ENCODE data around the gene FSD2.

FSD2 gene

GRCh38 chr15:82805994-82806406 is at the start of gene FSD2:
TSS of gene FSD2 (minus strand) at chr15:82806069. CDS start at chr15:82787390, 18,679 bp downstream.
- DNase-seq: no peak

- no peak for DNase-seq
Observed at GRCh38 chr15:82854554-82854953, 48.7 kb upstream of the FSD2 start.

- DNase-seq: peak; percentile 2
Observed at GRCh38 chr15:82852941-82853561, 47.2 kb upstream of the FSD2 start.

- no peak for DNase-seq
Observed at GRCh38 chr15:82851981-82852511, 46.2 kb upstream of the FSD2 start.

GRCh38 chr15:82851306-82851850 is 45.5 kb upstream of the FSD2 start:
- no peak for DNase-seq

- DNase-seq: peak; percentile 56
Observed at GRCh38 chr15:82850731-82851130, 44.9 kb upstream of the FSD2 start.

GRCh38 chr15:82849556-82850512 is 44.0 kb upstream of the FSD2 start:
- DNase-seq: no peak

- DNase-seq: no peak
Observed at GRCh38 chr15:82848241-82848993, 42.5 kb upstream of the FSD2 start.

GRCh38 chr15:82847703-82848102 is 41.8 kb upstream of the FSD2 start:
- no peak for DNase-seq

GRCh38 chr15:82846621-82847020 is 40.8 kb upstream of the FSD2 start:
- no peak for DNase-seq

GRCh38 chr15:82845686-82846085 is 39.8 kb upstream of the FSD2 start:
- DNase-seq: no peak

- DNase-seq: no peak
Observed at GRCh38 chr15:82843566-82843965, 37.7 kb upstream of the FSD2 start.

- DNase-seq: no peak
Observed at GRCh38 chr15:82840166-82840565, 34.3 kb upstream of the FSD2 start.

- DNase-seq: no peak
Observed at GRCh38 chr15:82839136-82839535, 33.3 kb upstream of the FSD2 start.

GRCh38 chr15:82838096-82838735 is 32.3 kb upstream of the FSD2 start:
- DNase-seq: no peak

- no peak for DNase-seq
Observed at GRCh38 chr15:82835391-82835917, 29.6 kb upstream of the FSD2 start.

GRCh38 chr15:82833362-82833682 is 27.5 kb upstream of the FSD2 start:
- no peak for DNase-seq

- DNase-seq: no peak
Observed at GRCh38 chr15:82832601-82833361, 26.9 kb upstream of the FSD2 start.

GRCh38 chr15:82831894-82832600 is 26.2 kb upstream of the FSD2 start:
- no peak for DNase-seq

- DNase-seq: no peak
Observed at GRCh38 chr15:82830427-82831173, 24.7 kb upstream of the FSD2 start.

All from NCI-H2171 (cell line).